ENCODE results near the gene LDB1. TPM values are rescaled to one million over a fixed set of nuclear protein-coding genes. Genes with fewer than 3 reads are reported as not detected.

LDB1 gene
- total RNA-seq, 4 donors from 2014 or later, result 62.0 to 217 (median 96.0) TPM

GRCh38 chr10:102141583-102142107, 21.5 kb upstream of the LDB1 start:
- 86% methylated on average over 4 of the region's 4 CpGs for WGBS
- Histone ChIP-seq H3K27me3 (no peaks in the 10 kb centered on the region), H3K27ac (no peak overlapping the region), H3K4me1 (peaks cover 8% of the 10 kb centered on the region), H3K36me3 (peaks cover 74% of the 10 kb centered on the region), H3K9me3 (no peaks in the 10 kb centered on the region), H3K4me3 (no peak overlapping the region)
- TF ChIP-seq POLR2A (IDR thresholded peaks at IDR 0.05), result no peak
- no peak for TF ChIP-seq CTCF (IDR thresholded peaks at IDR 0.05)
- no peak for TF ChIP-seq EP300 (IDR thresholded peaks at IDR 0.05)
- no peak for DNase-seq (ENCODE audit: low spot score in 2 of 2)

- TF ChIP-seq POLR2A (IDR thresholded peaks at IDR 0.05) (no peak), EP300 (IDR thresholded peaks at IDR 0.05) (no peak), CTCF (IDR thresholded peaks at IDR 0.05) (no peak), POLR2AphosphoS5 (IDR thresholded peaks at IDR 0.05) (no peak)
- Histone ChIP-seq H3K9me3 (no peaks in the 10 kb centered on the region), H3K27me3 (no peaks in the 10 kb centered on the region), H3K4me1 (peaks cover 14% of the 10 kb centered on the region), H3K36me3 (peaks cover 69% of the 10 kb centered on the region), H3K4me3 (no peak overlapping the region), H3K27ac (no peak overlapping the region)
- WGBS, result 86% methylated on average over 5 of the region's 5 CpGs
- no peak for DNase-seq (ENCODE audit: low spot score in 2 of 2)
Observed at GRCh38 chr10:102140913-102141540, 20.9 kb upstream of the LDB1 start.

- TF ChIP-seq POLR2AphosphoS5 (IDR thresholded peaks at IDR 0.05) (no peak), POLR2A (IDR thresholded peaks at IDR 0.05) (no peak), EP300 (IDR thresholded peaks at IDR 0.05) (no peak), CTCF (IDR thresholded peaks at IDR 0.05) (no peak)
- 81% methylated on average over 4 of the region's 4 CpGs for WGBS
- no peak overlapping the region for H3K4me3 ChIP-seq
- H3K9me3 ChIP-seq, result no peaks in the 10 kb centered on the region
- peaks cover 22% of the 10 kb centered on the region for H3K4me1 ChIP-seq
- peaks cover 69% of the 10 kb centered on the region for H3K36me3 ChIP-seq
- no peaks in the 10 kb centered on the region for H3K27me3 ChIP-seq
- DNase-seq (ENCODE audit: low spot score in 2 of 2), result no peak
- no peak overlapping the region for H3K27ac ChIP-seq
Observed at GRCh38 chr10:102140218-102140617, 20.1 kb upstream of the LDB1 start.

GRCh38 chr10:102139281-102140110, 19.3 kb upstream of the LDB1 start:
- DNase-seq (ENCODE audit: low spot score in 2 of 2), result no peak
- no peaks in the 10 kb centered on the region for H3K9me3 ChIP-seq
- H3K4me3 ChIP-seq, result no peak overlapping the region
- no peaks in the 10 kb centered on the region for H3K27me3 ChIP-seq
- WGBS, result 87% methylated on average over 9 of the region's 15 CpGs
- H3K4me1 ChIP-seq, result peaks cover 29% of the 10 kb centered on the region
- TF ChIP-seq EP300 (IDR thresholded peaks at IDR 0.05) (no peak), POLR2A (IDR thresholded peaks at IDR 0.05) (no peak), POLR2AphosphoS5 (IDR thresholded peaks at IDR 0.05) (no peak), CTCF (IDR thresholded peaks at IDR 0.05) (no peak)
- peaks cover 64% of the 10 kb centered on the region for H3K36me3 ChIP-seq
- H3K27ac ChIP-seq, result no peak overlapping the region

GRCh38 chr10:102135956-102136526, 15.9 kb upstream of the LDB1 start:
- Histone ChIP-seq H3K36me3 (peaks cover 33% of the 10 kb centered on the region), H3K4me1 (peaks cover 40% of the 10 kb centered on the region), H3K27me3 (no peaks in the 10 kb centered on the region), H3K4me3 (no peak overlapping the region), H3K9me3 (no peaks in the 10 kb centered on the region), H3K27ac (no peak overlapping the region)
- DNase-seq (ENCODE audit: low spot score in 2 of 2), result no peak
- TF ChIP-seq CTCF (IDR thresholded peaks at IDR 0.05) (no peak), POLR2A (IDR thresholded peaks at IDR 0.05) (no peak), EP300 (IDR thresholded peaks at IDR 0.05) (no peak), POLR2AphosphoS5 (IDR thresholded peaks at IDR 0.05) (no peak)
- 76% methylated on average over 7 of the region's 7 CpGs for WGBS

All from suprapubic skin (tissue), 4 donors.